Measurements from ENCODE around the gene GKAP1. TPM values are rescaled to one million over a fixed set of nuclear protein-coding genes. Genes with fewer than 3 reads are reported as not detected.

GKAP1 gene
- polyA plus RNA-seq, 1 donor (not counting 4 experiments of a cell fraction or from before 2014, with no cell fraction given) = 0.62 TPM

DNA sequence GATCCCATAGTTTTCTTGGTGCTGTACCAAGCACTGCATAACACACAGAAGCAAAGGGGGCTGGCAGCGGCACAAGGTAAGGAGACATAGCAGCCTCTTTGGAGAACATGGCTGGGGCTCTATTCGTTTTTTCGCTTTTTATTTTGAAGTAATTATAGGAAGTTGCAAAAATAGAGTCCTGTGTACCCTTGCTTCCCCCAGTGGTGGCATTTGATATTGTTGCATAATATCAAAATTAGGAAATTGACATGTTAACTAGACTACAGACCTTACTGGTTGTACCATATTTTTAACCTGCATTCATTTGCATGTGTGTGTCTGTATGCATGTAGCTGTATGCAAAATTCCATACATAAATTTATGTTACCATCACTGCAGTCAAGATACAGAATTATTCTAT is 103.2 kb downstream of the GKAP1 start:
- TF ChIP-seq, protein P1, sequence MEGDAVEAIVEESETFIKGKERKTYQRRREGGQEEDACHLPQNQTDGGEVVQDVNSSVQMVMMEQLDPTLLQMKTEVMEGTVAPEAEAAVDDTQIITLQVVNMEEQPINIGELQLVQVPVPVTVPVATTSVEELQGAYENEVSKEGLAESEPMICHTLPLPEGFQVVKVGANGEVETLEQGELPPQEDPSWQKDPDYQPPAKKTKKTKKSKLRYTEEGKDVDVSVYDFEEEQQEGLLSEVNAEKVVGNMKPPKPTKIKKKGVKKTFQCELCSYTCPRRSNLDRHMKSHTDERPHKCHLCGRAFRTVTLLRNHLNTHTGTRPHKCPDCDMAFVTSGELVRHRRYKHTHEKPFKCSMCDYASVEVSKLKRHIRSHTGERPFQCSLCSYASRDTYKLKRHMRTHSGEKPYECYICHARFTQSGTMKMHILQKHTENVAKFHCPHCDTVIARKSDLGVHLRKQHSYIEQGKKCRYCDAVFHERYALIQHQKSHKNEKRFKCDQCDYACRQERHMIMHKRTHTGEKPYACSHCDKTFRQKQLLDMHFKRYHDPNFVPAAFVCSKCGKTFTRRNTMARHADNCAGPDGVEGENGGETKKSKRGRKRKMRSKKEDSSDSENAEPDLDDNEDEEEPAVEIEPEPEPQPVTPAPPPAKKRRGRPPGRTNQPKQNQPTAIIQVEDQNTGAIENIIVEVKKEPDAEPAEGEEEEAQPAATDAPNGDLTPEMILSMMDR (optimal IDR thresholded peaks at IDR 0.05 in 1 of 3, IDR thresholded peaks at IDR 0.05 in 1 of 3, conservative IDR thresholded peaks at IDR 0.05 in 1 of 3; ENCODE audit: extremely low read depth in 1 of 3, insufficient read depth in 2 of 3, low read length in 3 of 3) = peak in 2 of 3 experiments; percentile 10 to 13
- TF ChIP-seq EZH2 (IDR thresholded peaks at IDR 0.05; ENCODE audit: low read length) = no peak
- H3K36me3 ChIP-seq (ENCODE audit: control insufficient read depth in 2 of 2, extremely low read depth in 1 of 2, insufficient read depth in 2 of 2, low read length in 2 of 2) = no peaks in the 10 kb centered on the region
- no peak overlapping the region for H3K9ac ChIP-seq (ENCODE audit: control insufficient read depth, extremely low read depth, insufficient read depth, low read length)
- H2AFZ ChIP-seq (ENCODE audit: control insufficient read depth, low read length) = no peak overlapping the region
- dilution Hi-C loops (cut with MboI; ENCODE audit: extremely low pct_ligation_motif_present, low sequenced_read_pairs) = no loop called here
- H3K9me1 ChIP-seq (ENCODE audit: control insufficient read depth, extremely low read depth, insufficient read depth, low read length) = no peaks in the 10 kb centered on the region
- H3K4me3 ChIP-seq (ENCODE audit: control insufficient read depth in 2 of 3, extremely low read depth in 1 of 3, insufficient read depth in 2 of 3, low read depth in 1 of 3, low read length in 3 of 3) = no peak overlapping the region
- H3K9me3 ChIP-seq (ENCODE audit: control insufficient read depth, low read depth, low read length) = no peaks in the 10 kb centered on the region
- no peaks in the 10 kb centered on the region for H3K27me3 ChIP-seq (ENCODE audit: control insufficient read depth, extremely low read depth, insufficient read depth, low read length)
- H3K4me1 ChIP-seq (ENCODE audit: control insufficient read depth, extremely low read depth, insufficient read depth, low read length) = no peaks in the 10 kb centered on the region
- H3K4me2 ChIP-seq (ENCODE audit: control insufficient read depth, extremely low read depth, insufficient read depth, low read depth, low read length) = no peak overlapping the region
- DNase-seq (ENCODE audit: low read depth, low spot score) (no peak), FAIRE-seq (no peak)
- H3K27ac ChIP-seq (ENCODE audit: control insufficient read depth, insufficient read depth, low read length) = no peak overlapping the region
- no peaks in the 10 kb centered on the region for H4K20me1 ChIP-seq (ENCODE audit: control insufficient read depth, extremely low read depth, insufficient read depth, low read length)
- no peaks in the 10 kb centered on the region for H3K79me2 ChIP-seq (ENCODE audit: control insufficient read depth, insufficient read depth, low read length)

DNA sequence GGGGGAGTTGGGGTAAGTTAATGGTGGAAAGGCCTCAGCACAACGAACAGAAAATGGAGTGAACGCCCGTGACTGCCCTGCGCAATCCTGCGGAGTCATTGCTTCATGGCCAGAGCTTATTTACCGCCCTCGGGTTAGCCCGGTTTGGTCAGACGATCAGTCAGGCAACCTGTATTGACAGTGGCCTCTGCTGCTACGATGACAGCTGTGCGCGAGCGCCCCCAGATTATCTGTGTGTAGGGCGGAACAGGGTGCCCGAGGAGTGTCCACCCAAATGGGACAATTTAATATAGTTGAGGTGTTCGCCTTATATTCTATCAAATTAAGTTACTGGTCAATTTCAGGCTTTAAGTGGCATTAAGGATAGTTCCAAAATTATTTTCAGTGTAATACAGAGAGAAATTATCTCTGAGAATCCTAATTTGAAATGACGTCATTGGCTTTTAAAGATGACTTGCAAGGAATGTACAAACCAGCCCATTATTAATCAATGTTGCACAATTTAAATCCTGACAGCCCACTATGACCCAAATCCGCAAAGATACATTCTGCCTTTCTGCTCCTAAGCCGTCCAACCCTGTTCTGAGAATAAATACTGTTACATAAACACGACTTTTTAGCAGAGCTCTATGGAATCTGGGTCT is 108.9 kb downstream of the GKAP1 start:
- peak overlapping the region; percentile 100 for H3K27ac ChIP-seq (ENCODE audit: control insufficient read depth, insufficient read depth, low read length)
- peaks cover 17% of the 10 kb centered on the region for H3K4me1 ChIP-seq (ENCODE audit: control insufficient read depth, extremely low read depth, insufficient read depth, low read length)
- TF ChIP-seq EZH2 (IDR thresholded peaks at IDR 0.05; ENCODE audit: low read length) = no peak
- TF ChIP-seq, protein P1 (optimal IDR thresholded peaks at IDR 0.05 in 1 of 3, IDR thresholded peaks at IDR 0.05 in 1 of 3, conservative IDR thresholded peaks at IDR 0.05 in 1 of 3; ENCODE audit: extremely low read depth in 1 of 3, insufficient read depth in 2 of 3, low read length in 3 of 3) = peak in 2 of 3 experiments; percentile 31 to 61
- no peaks in the 10 kb centered on the region for H3K27me3 ChIP-seq (ENCODE audit: control insufficient read depth, extremely low read depth, insufficient read depth, low read length)
- H4K20me1 ChIP-seq (ENCODE audit: control insufficient read depth, extremely low read depth, insufficient read depth, low read length) = peaks cover 3% of the 10 kb centered on the region
- peaks cover 47% of the 10 kb centered on the region for H3K79me2 ChIP-seq (ENCODE audit: control insufficient read depth, insufficient read depth, low read length)
- H3K36me3 ChIP-seq (ENCODE audit: control insufficient read depth in 2 of 2, extremely low read depth in 1 of 2, insufficient read depth in 2 of 2, low read length in 2 of 2) = no peaks in the 10 kb centered on the region
- DNase-seq (ENCODE audit: low read depth, low spot score) = no peak
- peak overlapping the region; percentile 94 to 98 (median 97) for H3K4me3 ChIP-seq (ENCODE audit: control insufficient read depth in 2 of 3, extremely low read depth in 1 of 3, insufficient read depth in 2 of 3, low read depth in 1 of 3, low read length in 3 of 3)
- no peak for FAIRE-seq
- no peaks in the 10 kb centered on the region for H3K9me3 ChIP-seq (ENCODE audit: control insufficient read depth, low read depth, low read length)
- H3K4me2 ChIP-seq (ENCODE audit: control insufficient read depth, extremely low read depth, insufficient read depth, low read depth, low read length) = peak overlapping the region; percentile 96
- dilution Hi-C loops (cut with MboI; ENCODE audit: extremely low pct_ligation_motif_present, low sequenced_read_pairs) = no loop called here
- H3K9me1 ChIP-seq (ENCODE audit: control insufficient read depth, extremely low read depth, insufficient read depth, low read length) = no peaks in the 10 kb centered on the region
- H3K9ac ChIP-seq (ENCODE audit: control insufficient read depth, extremely low read depth, insufficient read depth, low read length) = peak overlapping the region; percentile 99
- peak overlapping the region; percentile 100 for H2AFZ ChIP-seq (ENCODE audit: control insufficient read depth, low read length)
